B cell (primary cell): ENCODE results near the gene PLAAT5. TPM values are rescaled to one million over a fixed set of nuclear protein-coding genes. Genes with fewer than 3 reads are reported as not detected.

Experiments
- ATAC-seq: fragments of 200-7000 bp; cut with Tn5 transposase; one replicate; pipeline ENCODE4 v1.10.0; 2021; ENCODE audit warnings: low read depth, mild to moderate bottlenecking, moderate number of reproducible peaks, moderate library complexity
- CTCF ChIA-PET: fragments of 350-600 bp; sonication (Branson Sonifier 250); formaldehyde crosslinking; loops from one replicate; lab custom pipeline; 2021; ENCODE audit warnings: antibody characterized with exemption, inconsistent platforms; lab: Charles Lee
- POLR2A ChIA-PET: fragments of 350-600 bp; sonication (Branson Sonifier 250); formaldehyde crosslinking; loops from one replicate; lab custom pipeline; 2021; ENCODE audit warnings: antibody characterized with exemption; lab: Charles Lee
- DNase-seq: peaks from one replicate; pipeline ENCODE4 v3.0.0; 2013
- H2AFZ ChIP-seq: 2 replicates; pipeline ENCODE4 v1.6.1; 2012; ENCODE audit warnings: mild to moderate bottlenecking, low read depth, low read length; ENCODE audit not compliant: insufficient read depth, poor library complexity, severe bottlenecking
- H3K27ac ChIP-seq, 2 donors: 1 replicate in 1 of 2; 2 replicates in 1 of 2; pipeline ENCODE4 v1.5.1; 2012 to 2013; ENCODE audit warnings: low read length in 2 of 2, mild to moderate bottlenecking in 2 of 2, moderate library complexity in 1 of 2
- H3K27me3 ChIP-seq, 4 experiments: fragments of 200-600 bp in 1 of 4; sonication (generic) in 1 of 4; replicated peaks in 1 of 4; 1 replicate in 2 of 4; 2 replicates in 2 of 4; pipeline versions ENCODE4 v1.6.1 to v1.7.0; 2013 to 2016; ENCODE audit warnings: low read length in 3 of 4, mild to moderate bottlenecking in 2 of 4, mixed read lengths in 1 of 4, moderate library complexity in 1 of 4; ENCODE audit not compliant: insufficient read depth in 4 of 4, control insufficient read depth in 3 of 4; ENCODE audit errors: control extremely low read depth in 1 of 4
- H3K36me3 ChIP-seq, 2 experiments: replicated peaks in 1 of 2; 1 replicate in 1 of 2; 2 replicates in 1 of 2; pipeline versions ENCODE4 v1.6.1 to v1.7.1; 2013; ENCODE audit warnings: low read length in 1 of 2; ENCODE audit not compliant: insufficient read depth in 2 of 2, control insufficient read depth in 1 of 2; ENCODE audit errors: control extremely low read depth in 1 of 2, extremely low read depth in 1 of 2
- H3K4me1 ChIP-seq, 2 donors: fragments of 200-600 bp in 1 of 2; sonication (generic) in 1 of 2; 1 replicate in 1 of 2; 2 replicates in 1 of 2; pipeline versions ENCODE4 v1.5.1 to v1.6.1; 2013 to 2017; ENCODE audit warnings: low read length in 2 of 2; ENCODE audit not compliant: control insufficient read depth in 2 of 2, insufficient read depth in 2 of 2
- H3K4me2 ChIP-seq: replicated peaks from 2 replicates; pipeline ENCODE3; 2012; ENCODE audit warnings: mild to moderate bottlenecking, low read depth, low read length; ENCODE audit not compliant: poor library complexity, severe bottlenecking
- H3K4me3 ChIP-seq, 5 experiments: fragments of 200-600 bp in 1 of 5; sonication (generic) in 1 of 5; 1 replicate in 3 of 5; 2 replicates in 2 of 5; pipeline versions ENCODE4 v1.5.1 to v1.7.0; 2011 to 2016; ENCODE audit warnings: low read length in 4 of 5, mild to moderate bottlenecking in 4 of 5, low read depth in 2 of 5, control low read depth in 1 of 5, moderate library complexity in 1 of 5; ENCODE audit not compliant: insufficient read depth in 1 of 5; ENCODE audit errors: control extremely low read depth in 1 of 5, extremely low read depth in 1 of 5
- H3K79me2 ChIP-seq: fragments of 200-600 bp; sonication (generic); one replicate; pipeline ENCODE4 v1.6.0; 2016; ENCODE audit warnings: low read length; ENCODE audit not compliant: control insufficient read depth, insufficient read depth
- H3K9ac ChIP-seq: fragments of 200-600 bp; sonication (generic); 2 replicates; pipeline ENCODE4 v1.6.1; 2017; ENCODE audit warnings: mild to moderate bottlenecking, low read length, moderate library complexity
- H3K9me3 ChIP-seq, 3 donors: one replicate each; pipeline versions ENCODE4 v1.6.1 to v1.7.1; 2013; ENCODE audit warnings: low read length in 2 of 3; ENCODE audit not compliant: control insufficient read depth in 2 of 3, insufficient read depth in 1 of 3; ENCODE audit errors: control extremely low read depth in 1 of 3
- H4K20me1 ChIP-seq: 2 replicates; pipeline ENCODE4 v1.6.0; 2012; ENCODE audit warnings: mild to moderate bottlenecking, low read length; ENCODE audit not compliant: insufficient read depth, control insufficient read depth, poor library complexity, severe bottlenecking
- H3K27ac Mint-ChIP-seq: one replicate; pipeline ENCODE4 v1.8.0; 2021; ENCODE audit warnings: mixed read lengths
- H3K27me3 Mint-ChIP-seq: one replicate; pipeline ENCODE4 v1.8.0; 2021; ENCODE audit warnings: mixed read lengths
- H3K4me1 Mint-ChIP-seq: one replicate; pipeline ENCODE4 v1.8.0; 2021; ENCODE audit warnings: mixed read lengths
- H3K4me3 Mint-ChIP-seq: one replicate; pipeline ENCODE4 v1.8.0; 2021; ENCODE audit warnings: mixed read lengths
- H3K9me3 Mint-ChIP-seq: one replicate; pipeline ENCODE4 v1.8.0; 2022; ENCODE audit warnings: mixed read lengths; ENCODE audit not compliant: insufficient read depth
- CTCF ChIP-seq: fragments of 200-600 bp; IDR thresholded peaks from one replicate; pipeline ENCODE4 v1.8.0; 2022; ENCODE audit warnings: antibody characterized with exemption, mild to moderate bottlenecking
- EZH2 ChIP-seq: IDR thresholded peaks from 2 replicates; pipeline ENCODE4 v1.6.1; 2012; ENCODE audit warnings: borderline replicate concordance, low read depth, mild to moderate bottlenecking, moderate library complexity, low read length; ENCODE audit not compliant: insufficient read depth, poor library complexity, severe bottlenecking
- WGBS: methylation state at CpG from one replicate; pipeline ENCODE4 v1.1.5; 2013; ENCODE audit warnings: missing lambda C conversion rate; ENCODE audit not compliant: insufficient coverage; 5-methylcytosine and 5-hydroxymethylcytosine counted together
- intact Hi-C: fragments of 100-400 bp; cut with micrococcal nuclease; formaldehyde crosslinking; loops from one replicate; pipeline ENCODE4 v1.10.0; 2022
- polyA plus RNA-seq: library from polyadenylated mRNA; depleted of rRNA; stranded (reverse); fragments of >200 nt; gene quantifications from 2 replicates; pipeline ENCODE4 v1.2.3, GENCODE V29; 2012
- total RNA-seq, 2 donors: library from RNA; stranded (reverse); fragments of 120-200 nt in 1 of 2; gene quantifications; 1 replicate in 1 of 2; 2 replicates in 1 of 2; pipeline versions ENCODE4 v1.2.3 to v1.2.4, GENCODE V29; 2013 to 2022

The PLAAT5 gene
- total and polyA plus RNA-seq, 2 donors (not counting 1 experiment from before 2014, with no cell fraction given) = not detected

GRCh38 chr11:63491636-63492372 is 837 bp upstream of the PLAAT5 start:
- peaks cover 11% of the 10 kb centered on the region for H3K4me1 Mint-ChIP-seq
- Histone ChIP-seq H4K20me1 (no peaks in the 10 kb centered on the region), H3K4me2 (no peak overlapping the region), H3K27me3 (peaks cover 0 to 28% (median 20%) of the 10 kb centered on the region in 4 experiments), H3K4me3 (peak overlapping the region in 1 of 5 experiments; percentile 6), H3K36me3 (no peaks in the 10 kb centered on the region), H3K79me2 (no peaks in the 10 kb centered on the region), H2AFZ (no peak overlapping the region), H3K27ac (no peak overlapping the region), H3K9me3 (peaks cover 0 to 2% (median 0%) of the 10 kb centered on the region in 3 donors), H3K4me1 (peaks cover 0 to 7% of the 10 kb centered on the region in 2 donors), H3K9ac (no peak overlapping the region)
- no peak overlapping the region for H3K27ac Mint-ChIP-seq
- ATAC-seq (no peak), DNase-seq (no peak)
- intact Hi-C loops = no loop called here
- ChIA-PET POLR2A (no interaction called here), CTCF (interaction anchor here (3.7 kb wide), 1 partner anchor 13 kb away, joined by 25 read pairs; no protein-coding TSS in a partner anchor)
- 78% methylated on average over 7 of the region's 11 CpGs for WGBS
- H3K27me3 Mint-ChIP-seq = peaks cover 63% of the 10 kb centered on the region
- no peak overlapping the region for H3K4me3 Mint-ChIP-seq
- TF ChIP-seq CTCF = no peak
- no peak for TF ChIP-seq EZH2
- H3K9me3 Mint-ChIP-seq = peaks cover 2% of the 10 kb centered on the region

GRCh38 chr11:63491240-63491587 is 247 bp upstream of the PLAAT5 start:
- Histone ChIP-seq H2AFZ (peak overlapping the region; percentile 22), H3K79me2 (no peaks in the 10 kb centered on the region), H3K9ac (no peak overlapping the region), H3K4me3 (peak overlapping the region in 1 of 5 experiments; percentile 6), H3K9me3 (peaks cover 0 to 2% (median 0%) of the 10 kb centered on the region in 3 donors), H3K36me3 (no peaks in the 10 kb centered on the region), H4K20me1 (no peaks in the 10 kb centered on the region), H3K27me3 (peaks cover 0 to 28% (median 20%) of the 10 kb centered on the region in 4 experiments), H3K27ac (no peak overlapping the region), H3K4me1 (peaks cover 0 to 7% of the 10 kb centered on the region in 2 donors), H3K4me2 (peak overlapping the region; percentile 35)
- H3K27ac Mint-ChIP-seq = no peak overlapping the region
- peaks cover 2% of the 10 kb centered on the region for H3K9me3 Mint-ChIP-seq
- POLR2A ChIA-PET = no interaction called here
- no peak for ATAC-seq
- CTCF ChIA-PET = interaction anchor here (1.1 to 3.7 kb wide), 2 partner anchors 10 to 13 kb away, joined by 3 to 25 read pairs; no protein-coding TSS in a partner anchor
- no peak for DNase-seq
- H3K4me1 Mint-ChIP-seq = peaks cover 11% of the 10 kb centered on the region
- TF ChIP-seq EZH2 (no peak), CTCF (no peak)
- H3K27me3 Mint-ChIP-seq = peaks cover 62% of the 10 kb centered on the region
- intact Hi-C loops = no loop called here
- WGBS = 5% methylated on average over 12 of the region's 13 CpGs
- H3K4me3 Mint-ChIP-seq = no peak overlapping the region
